ENCODE data around the gene VCAN.

The VCAN gene

GRCh38 chr5:83498585-83498984 is 27.0 kb downstream of the VCAN start:
- DNase-seq (ENCODE audit: low spot score): no peak
- POLR2A ChIA-PET (ENCODE audit: low non-redundant PET): no interaction called here
- TF ChIP-seq CTCF (conservative IDR thresholded peaks at IDR 0.05; ENCODE audit: low read depth): no peak
- CTCF ChIA-PET: interaction anchor here (0.7 kb wide), 1 partner anchor 1060 kb away, joined by 4 read pairs; no protein-coding TSS in a partner anchor
- no peak overlapping the region for H3K27ac ChIP-seq

GRCh38 chr5:83503662-83504061 is 32.1 kb downstream of the VCAN start:
- POLR2A ChIA-PET (ENCODE audit: low non-redundant PET): no interaction called here
- TF ChIP-seq CTCF (conservative IDR thresholded peaks at IDR 0.05; ENCODE audit: low read depth): no peak
- no peak overlapping the region for H3K27ac ChIP-seq
- no peak for DNase-seq (ENCODE audit: low spot score)
- CTCF ChIA-PET: interaction anchor here (0.5 to 0.7 kb wide), 2 partner anchors 73 to 419 kb away, joined by 3 to 4 read pairs; no protein-coding TSS in a partner anchor

- POLR2A ChIA-PET (ENCODE audit: low non-redundant PET): no interaction called here
- CTCF ChIA-PET: interaction anchor here (0.5 to 0.7 kb wide), 2 partner anchors 10 to 858 kb away, joined by 3 to 6 read pairs; no protein-coding TSS in a partner anchor
- H3K27ac ChIP-seq: no peak overlapping the region
- no peak for DNase-seq (ENCODE audit: low spot score)
- no peak for TF ChIP-seq CTCF (conservative IDR thresholded peaks at IDR 0.05; ENCODE audit: low read depth)
Observed at GRCh38 chr5:83507431-83507830, 35.9 kb downstream of the VCAN start.

- ChIA-PET CTCF (no interaction called here), POLR2A (ENCODE audit: low non-redundant PET) (no interaction called here)
- DNase-seq (ENCODE audit: low spot score): peak; percentile 35
- no peak for TF ChIP-seq CTCF (conservative IDR thresholded peaks at IDR 0.05; ENCODE audit: low read depth)
- no peak overlapping the region for H3K27ac ChIP-seq
Observed at GRCh38 chr5:83509540-83509939, 38.0 kb downstream of the VCAN start.

GRCh38 chr5:83510260-83510659 is 38.7 kb downstream of the VCAN start:
- TF ChIP-seq CTCF (conservative IDR thresholded peaks at IDR 0.05; ENCODE audit: low read depth): no peak
- CTCF ChIA-PET: interaction anchor here (0.7 kb wide), 1 partner anchor 26 kb away, joined by 3 read pairs; no protein-coding TSS in a partner anchor

GRCh38 chr5:83512061-83512745 is 40.7 kb downstream of the VCAN start:
- CTCF ChIA-PET: no interaction called here
- no peak overlapping the region for H3K27ac ChIP-seq
- TF ChIP-seq CTCF (conservative IDR thresholded peaks at IDR 0.05; ENCODE audit: low read depth): no peak
- POLR2A ChIA-PET (ENCODE audit: low non-redundant PET): no interaction called here
- DNase-seq (ENCODE audit: low spot score): no peak

More at GRCh38 chr5:83510260-83510659, 38.7 kb downstream of the VCAN start:
- DNase-seq (ENCODE audit: low spot score): no peak
- POLR2A ChIA-PET (ENCODE audit: low non-redundant PET): no interaction called here
- no peak overlapping the region for H3K27ac ChIP-seq

Data from RWPE1 (cell line).